ENCODE data around the gene MAD1L1.

DNA sequence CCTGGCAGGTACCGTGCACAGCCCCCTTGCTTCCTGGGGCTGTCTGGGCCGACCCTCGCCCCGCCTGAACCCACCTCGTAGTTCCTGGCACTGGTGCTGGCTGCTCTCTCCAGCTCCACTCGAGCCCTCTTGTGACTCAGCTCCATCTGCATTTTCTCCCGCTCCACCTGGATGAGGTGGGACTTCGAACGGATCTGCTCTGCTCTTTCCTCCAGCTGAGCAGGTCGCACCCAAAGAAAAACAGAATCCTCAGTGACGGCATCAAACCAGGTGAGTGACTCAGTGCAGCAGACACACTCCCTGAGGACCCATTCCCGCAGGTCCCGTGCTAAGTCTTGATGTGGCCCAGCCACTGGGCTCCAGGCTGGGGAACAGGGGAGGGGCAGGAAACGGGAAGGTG lies 7.4 kb downstream of the MAD1L1 start:
- TF ChIP-seq, protein P1, sequence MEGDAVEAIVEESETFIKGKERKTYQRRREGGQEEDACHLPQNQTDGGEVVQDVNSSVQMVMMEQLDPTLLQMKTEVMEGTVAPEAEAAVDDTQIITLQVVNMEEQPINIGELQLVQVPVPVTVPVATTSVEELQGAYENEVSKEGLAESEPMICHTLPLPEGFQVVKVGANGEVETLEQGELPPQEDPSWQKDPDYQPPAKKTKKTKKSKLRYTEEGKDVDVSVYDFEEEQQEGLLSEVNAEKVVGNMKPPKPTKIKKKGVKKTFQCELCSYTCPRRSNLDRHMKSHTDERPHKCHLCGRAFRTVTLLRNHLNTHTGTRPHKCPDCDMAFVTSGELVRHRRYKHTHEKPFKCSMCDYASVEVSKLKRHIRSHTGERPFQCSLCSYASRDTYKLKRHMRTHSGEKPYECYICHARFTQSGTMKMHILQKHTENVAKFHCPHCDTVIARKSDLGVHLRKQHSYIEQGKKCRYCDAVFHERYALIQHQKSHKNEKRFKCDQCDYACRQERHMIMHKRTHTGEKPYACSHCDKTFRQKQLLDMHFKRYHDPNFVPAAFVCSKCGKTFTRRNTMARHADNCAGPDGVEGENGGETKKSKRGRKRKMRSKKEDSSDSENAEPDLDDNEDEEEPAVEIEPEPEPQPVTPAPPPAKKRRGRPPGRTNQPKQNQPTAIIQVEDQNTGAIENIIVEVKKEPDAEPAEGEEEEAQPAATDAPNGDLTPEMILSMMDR (IDR thresholded peaks at IDR 0.05) = no peak
- TF ChIP-seq POLR2A (IDR thresholded peaks at IDR 0.05) (no peak), POLR2AphosphoS5 (IDR thresholded peaks at IDR 0.05) (no peak), EP300 (IDR thresholded peaks at IDR 0.05) (no peak)
